Mucosa of rectum (tissue), 2 donors: ENCODE results near the gene THOC2.

Experiments
- H3K27ac ChIP-seq, 2 donors: one replicate each; pipeline ENCODE4 v1.7.0; 2013; ENCODE audit warnings: inconsistent platforms in 2 of 2, low read depth in 2 of 2, low read length in 2 of 2
- H3K27me3 ChIP-seq, 2 donors: one replicate each; pipeline ENCODE4 v1.7.0; 2013; ENCODE audit warnings: low read length in 2 of 2; ENCODE audit not compliant: control insufficient read depth in 2 of 2, insufficient read depth in 2 of 2
- H3K36me3 ChIP-seq, 2 donors: one replicate each; pipeline ENCODE4 v1.7.0; 2013; ENCODE audit warnings: low read length in 2 of 2; ENCODE audit not compliant: control insufficient read depth in 2 of 2, insufficient read depth in 2 of 2
- H3K4me1 ChIP-seq, 2 donors: one replicate each; pipeline ENCODE4 v1.7.0; 2013; ENCODE audit warnings: low read length in 2 of 2, mild to moderate bottlenecking in 1 of 2; ENCODE audit not compliant: control insufficient read depth in 2 of 2, insufficient read depth in 2 of 2
- H3K4me3 ChIP-seq, 2 donors: one replicate each; pipeline ENCODE4 v1.7.0; 2013; ENCODE audit warnings: low read length in 2 of 2
- H3K9ac ChIP-seq, 2 donors: one replicate each; pipeline ENCODE4 v1.7.0; 2013; ENCODE audit warnings: low read length in 2 of 2, low read depth in 1 of 2, mild to moderate bottlenecking in 1 of 2
- H3K9me3 ChIP-seq, 2 donors: one replicate each; pipeline ENCODE4 v1.7.0; 2013; ENCODE audit warnings: low read length in 2 of 2; ENCODE audit not compliant: control insufficient read depth in 2 of 2
- donor health status: healthy.
- donor health status: Normal muscosa, but diverticular disease.

Gene THOC2

DNA sequence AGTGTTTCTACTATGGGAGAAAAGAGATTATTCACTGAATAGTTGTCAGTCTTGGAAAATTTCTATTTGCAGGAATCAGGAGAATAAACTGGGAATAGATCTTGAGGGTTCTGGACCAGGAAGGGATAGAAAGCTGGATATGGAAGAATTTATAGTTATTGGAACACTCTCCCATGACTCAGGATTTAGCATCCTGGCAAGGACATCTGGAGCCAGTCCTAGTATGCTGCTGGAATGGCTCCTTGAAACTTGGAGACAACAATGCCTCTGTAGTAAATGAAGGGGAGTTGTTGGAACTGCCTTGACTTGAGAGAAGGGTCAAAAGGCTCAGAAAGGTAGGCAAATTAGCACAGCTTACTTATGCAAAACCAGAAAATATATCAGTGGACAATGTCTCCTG, 23.5 kb upstream of the THOC2 start:
- Histone ChIP-seq H3K27me3 (no peaks in the 10 kb centered on the region), H3K27ac (no peak overlapping the region), H3K4me1 (no peaks in the 10 kb centered on the region), H3K36me3 (no peaks in the 10 kb centered on the region), H3K4me3 (no peak overlapping the region), H3K9me3 (no peaks in the 10 kb centered on the region), H3K9ac (no peak overlapping the region)

GRCh38 chrX:123755107-123755506, 22.3 kb upstream of the THOC2 start:
- no peak overlapping the region for H3K27ac ChIP-seq

DNA sequence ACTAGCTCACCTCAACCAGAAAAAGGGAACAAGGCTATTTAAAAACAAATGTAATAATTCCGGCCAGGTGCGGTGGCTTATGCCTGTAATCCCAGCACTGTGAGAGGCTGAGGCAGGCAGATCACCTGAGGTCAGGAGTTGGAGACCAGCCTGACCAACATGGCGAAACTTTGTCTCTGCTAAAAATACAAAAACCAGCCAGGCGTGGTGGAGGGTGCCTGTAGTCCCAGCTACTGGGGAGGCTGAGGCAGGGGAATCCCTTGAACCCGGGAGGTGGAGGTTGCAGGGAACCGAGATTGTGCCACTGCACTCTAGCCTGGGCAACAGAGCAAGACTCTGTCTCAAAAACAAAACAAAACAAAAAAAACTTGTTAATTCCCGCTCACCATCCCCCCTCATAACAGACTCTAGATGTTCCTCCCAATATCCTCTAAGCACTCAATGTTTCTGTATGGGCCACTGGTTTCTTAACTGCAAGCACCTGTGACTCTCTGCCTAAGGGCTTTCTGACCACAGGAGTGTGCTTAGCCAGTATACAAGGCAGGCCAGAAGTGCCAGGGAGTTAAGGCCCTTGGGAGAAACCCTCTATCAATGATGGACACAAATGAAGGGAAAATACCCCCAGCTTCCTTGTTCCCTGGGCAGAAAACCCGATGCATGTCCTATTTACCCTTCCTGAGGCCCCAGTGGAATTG, 21.0 kb upstream of the THOC2 start:
- Histone ChIP-seq H3K36me3 (no peaks in the 10 kb centered on the region), H3K4me3 (no peak overlapping the region), H3K4me1 (no peaks in the 10 kb centered on the region), H3K27ac (no peak overlapping the region), H3K9ac (no peak overlapping the region), H3K27me3 (no peaks in the 10 kb centered on the region), H3K9me3 (no peaks in the 10 kb centered on the region)

More at GRCh38 chrX:123755107-123755506, 22.3 kb upstream of the THOC2 start:
- no peaks in the 10 kb centered on the region for H3K27me3 ChIP-seq
- no peak overlapping the region for H3K9ac ChIP-seq
- H3K36me3 ChIP-seq, result no peaks in the 10 kb centered on the region
- H3K4me3 ChIP-seq, result no peak overlapping the region
- H3K4me1 ChIP-seq, result no peaks in the 10 kb centered on the region
- no peaks in the 10 kb centered on the region for H3K9me3 ChIP-seq

- Histone ChIP-seq H3K27ac (no peak overlapping the region), H3K9me3 (no peaks in the 10 kb centered on the region), H3K4me1 (no peaks in the 10 kb centered on the region), H3K4me3 (no peak overlapping the region), H3K27me3 (no peaks in the 10 kb centered on the region), H3K9ac (no peak overlapping the region), H3K36me3 (no peaks in the 10 kb centered on the region)
Measured at GRCh38 chrX:123749643-123750042, 16.8 kb upstream of the THOC2 start.

GRCh38 chrX:123745511-123745910, 12.7 kb upstream of the THOC2 start:
- Histone ChIP-seq H3K9me3 (no peaks in the 10 kb centered on the region), H3K36me3 (no peaks in the 10 kb centered on the region), H3K9ac (no peak overlapping the region), H3K4me1 (no peaks in the 10 kb centered on the region), H3K4me3 (no peak overlapping the region), H3K27me3 (no peaks in the 10 kb centered on the region), H3K27ac (no peak overlapping the region)

GRCh38 chrX:123743312-123743711, 10.5 kb upstream of the THOC2 start:
- Histone ChIP-seq H3K4me3 (no peak overlapping the region), H3K4me1 (no peaks in the 10 kb centered on the region), H3K27ac (no peak overlapping the region), H3K9me3 (no peaks in the 10 kb centered on the region), H3K36me3 (no peaks in the 10 kb centered on the region), H3K9ac (no peak overlapping the region), H3K27me3 (no peaks in the 10 kb centered on the region)

GRCh38 chrX:123742440-123742839, 9.6 kb upstream of the THOC2 start:
- no peaks in the 10 kb centered on the region for H3K4me1 ChIP-seq

GRCh38 chrX:123740536-123740935, 7.7 kb upstream of the THOC2 start:
- Histone ChIP-seq H3K27ac (no peak overlapping the region), H3K9ac (no peak overlapping the region), H3K4me1 (no peaks in the 10 kb centered on the region), H3K36me3 (no peaks in the 10 kb centered on the region), H3K4me3 (no peak overlapping the region), H3K9me3 (no peaks in the 10 kb centered on the region), H3K27me3 (no peaks in the 10 kb centered on the region)

More at GRCh38 chrX:123742440-123742839, 9.6 kb upstream of the THOC2 start:
- no peaks in the 10 kb centered on the region for H3K9me3 ChIP-seq
- H3K4me3 ChIP-seq, result no peak overlapping the region
- H3K27me3 ChIP-seq, result no peaks in the 10 kb centered on the region
- no peak overlapping the region for H3K27ac ChIP-seq
- no peak overlapping the region for H3K9ac ChIP-seq
- H3K36me3 ChIP-seq, result no peaks in the 10 kb centered on the region

GRCh38 chrX:123740006-123740405, 7.2 kb upstream of the THOC2 start:
- no peaks in the 10 kb centered on the region for H3K4me1 ChIP-seq
- no peak overlapping the region for H3K4me3 ChIP-seq
- H3K27ac ChIP-seq, result no peak overlapping the region
- no peak overlapping the region for H3K9ac ChIP-seq
- no peaks in the 10 kb centered on the region for H3K36me3 ChIP-seq
- no peaks in the 10 kb centered on the region for H3K9me3 ChIP-seq
- H3K27me3 ChIP-seq, result no peaks in the 10 kb centered on the region

GRCh38 chrX:123739474-123739873, 6.6 kb upstream of the THOC2 start:
- no peaks in the 10 kb centered on the region for H3K9me3 ChIP-seq
- no peaks in the 10 kb centered on the region for H3K36me3 ChIP-seq
- H3K27ac ChIP-seq, result no peak overlapping the region
- H3K9ac ChIP-seq, result no peak overlapping the region
- H3K4me3 ChIP-seq, result no peak overlapping the region
- no peaks in the 10 kb centered on the region for H3K27me3 ChIP-seq
- H3K4me1 ChIP-seq, result no peaks in the 10 kb centered on the region
